CD14-positive monocyte (primary cell): Measurements from ENCODE around the gene ACBD4. TPM values are rescaled to one million over a fixed set of nuclear protein-coding genes. Genes with fewer than 3 reads are reported as not detected.

Experiments
- DNase-seq, 3 donors: peaks; one replicate each; pipeline ENCODE4 v3.0.0-alpha.2; 2011 to 2022
- H2AFZ ChIP-seq: 2 replicates; pipeline ENCODE4 v1.6.0; 2012; ENCODE audit warnings: mild to moderate bottlenecking, low read depth, low read length, inconsistent platforms; ENCODE audit not compliant: insufficient read depth, poor library complexity, severe bottlenecking
- H3K27ac ChIP-seq, 2 donors: 1 replicate in 1 of 2; 2 replicates in 1 of 2; pipeline ENCODE4 v1.5.1; 2012 to 2013; ENCODE audit warnings: low read length in 2 of 2, control low read depth in 1 of 2, inconsistent platforms in 1 of 2, low read depth in 1 of 2, mild to moderate bottlenecking in 1 of 2
- H3K27me3 ChIP-seq, 2 donors: one replicate each; pipeline versions ENCODE4 v1.6.0 to v1.6.1; 2011 to 2013; ENCODE audit warnings: low read length in 2 of 2; ENCODE audit not compliant: control insufficient read depth in 2 of 2, insufficient read depth in 2 of 2
- H3K36me3 ChIP-seq, 2 donors: replicated peaks in 1 of 2; 1 replicate in 1 of 2; 2 replicates in 1 of 2; pipeline versions ENCODE4 v1.5.1 to v1.6.1; 2012 to 2013; ENCODE audit warnings: low read length in 2 of 2, control low read depth in 1 of 2, inconsistent platforms in 1 of 2, mild to moderate bottlenecking in 1 of 2; ENCODE audit not compliant: insufficient read depth in 2 of 2, control insufficient read depth in 1 of 2
- H3K4me1 ChIP-seq, 2 donors: 1 replicate in 1 of 2; 2 replicates in 1 of 2; pipeline versions ENCODE4 v1.5.1 to v1.6.1; 2012 to 2013; ENCODE audit warnings: low read length in 2 of 2, control low read depth in 1 of 2, inconsistent platforms in 1 of 2, mild to moderate bottlenecking in 1 of 2, moderate library complexity in 1 of 2; ENCODE audit not compliant: insufficient read depth in 2 of 2, control insufficient read depth in 1 of 2
- H3K4me2 ChIP-seq: replicated peaks from 2 replicates; pipeline ENCODE3; 2012; ENCODE audit warnings: low read length, moderate library complexity, mild to moderate bottlenecking; ENCODE audit not compliant: poor library complexity, severe bottlenecking; ENCODE audit errors: extremely low read depth
- H3K4me3 ChIP-seq, 3 experiments: fragments of 200-600 bp in 1 of 3; sonication (generic) in 1 of 3; replicated peaks in 1 of 3; 1 replicate in 2 of 3; 2 replicates in 1 of 3; pipeline ENCODE4 v1.5.1; 2011 to 2013; ENCODE audit warnings: low read length in 3 of 3, mild to moderate bottlenecking in 3 of 3, control low read depth in 2 of 3, low read depth in 2 of 3, inconsistent platforms in 1 of 3, moderate library complexity in 1 of 3
- H3K79me2 ChIP-seq: 2 replicates; pipeline ENCODE4 v1.6.0; 2012; ENCODE audit warnings: mild to moderate bottlenecking, control low read depth, inconsistent platforms, low read length, moderate library complexity; ENCODE audit not compliant: insufficient read depth
- H3K9ac ChIP-seq: 2 replicates; pipeline ENCODE4 v1.6.0; 2017; ENCODE audit warnings: low read length, mild to moderate bottlenecking; ENCODE audit not compliant: insufficient read depth, poor library complexity, severe bottlenecking
- H3K9me3 ChIP-seq, 2 donors: replicated peaks in 1 of 2; 1 replicate in 1 of 2; 2 replicates in 1 of 2; pipeline versions ENCODE4 v1.5.1 to v1.6.1; 2012 to 2013; ENCODE audit warnings: low read length in 2 of 2, control low read depth in 1 of 2; ENCODE audit not compliant: control insufficient read depth in 1 of 2, insufficient read depth in 1 of 2
- H4K20me1 ChIP-seq: 2 replicates; pipeline ENCODE4 v1.6.0; 2012; ENCODE audit warnings: mild to moderate bottlenecking, low read length, control low read depth, moderate library complexity; ENCODE audit not compliant: insufficient read depth
- H3K27ac Mint-ChIP-seq, 7 donors: one replicate each; pipeline ENCODE4 v1.8.0; 2020; ENCODE audit warnings: mild to moderate bottlenecking in 7 of 7, mixed read lengths in 7 of 7, moderate library complexity in 6 of 7, inconsistent platforms in 2 of 7
- H3K27me3 Mint-ChIP-seq, 3 donors: one replicate each; pipeline ENCODE4 v1.8.0; 2021 to 2022; ENCODE audit warnings: low read depth in 3 of 3, mild to moderate bottlenecking in 3 of 3, mixed read lengths in 3 of 3, moderate library complexity in 3 of 3, inconsistent platforms in 1 of 3
- H3K36me3 Mint-ChIP-seq, 2 donors: one replicate each; pipeline ENCODE4 v1.8.0; 2020; ENCODE audit warnings: mixed read lengths in 2 of 2, inconsistent platforms in 1 of 2, mild to moderate bottlenecking in 1 of 2
- H3K4me1 Mint-ChIP-seq: one replicate; pipeline ENCODE4 v1.8.0; 2020; ENCODE audit warnings: mild to moderate bottlenecking, mixed read lengths
- H3K4me3 Mint-ChIP-seq, 2 donors: one replicate each; pipeline ENCODE4 v1.8.0; 2020; ENCODE audit warnings: mild to moderate bottlenecking in 2 of 2, mixed read lengths in 2 of 2, moderate library complexity in 1 of 2
- H3K9me3 Mint-ChIP-seq, 7 donors: one replicate each; pipeline ENCODE4 v1.8.0; 2020 to 2022; ENCODE audit warnings: mixed read lengths in 7 of 7, mild to moderate bottlenecking in 6 of 7, moderate library complexity in 6 of 7, inconsistent platforms in 2 of 7
- CTCF ChIP-seq: fragments of 200-600 bp; IDR thresholded peaks from one replicate; pipeline ENCODE4 v1.8.0; 2022; ENCODE audit warnings: antibody characterized with exemption, mild to moderate bottlenecking
- WGBS: methylation state at CpG from one replicate; pipeline ENCODE4 v1.1.5; 2013; ENCODE audit warnings: missing lambda C conversion rate; ENCODE audit not compliant: insufficient coverage; 5-methylcytosine and 5-hydroxymethylcytosine counted together
- intact Hi-C, 2 donors: fragments of 100-400 bp; cut with micrococcal nuclease; formaldehyde crosslinking; loops; one replicate each; pipeline versions ENCODE4 v1.15.0 to v1.15.1; 2023
- polyA plus RNA-seq, 3 donors: library from polyadenylated mRNA; depleted of rRNA in 1 of 3; unstranded in 2 of 3; stranded (reverse) in 1 of 3; fragments of 300-500 nt in 2 of 3; fragments of >200 nt in 1 of 3; fragmentation: Illumina TruSeq in 2 of 3; gene quantifications; 1 replicate in 2 of 3; 2 replicates in 1 of 3; pipeline ENCODE4 v1.2.3, GENCODE V29; 2012 to 2021

Gene ACBD4
- polyA plus RNA-seq, 3 donors, result 4.8 to 7.4 (median 6.2) TPM

- Histone ChIP-seq H3K9me3 (no peaks in the 10 kb centered on the region), H3K27ac (peak overlapping the region in 1 of 2 donors; percentile 11), H3K4me2 (no peak overlapping the region), H2AFZ (no peak overlapping the region), H3K4me1 (no peaks in the 10 kb centered on the region), H3K36me3 (peaks cover 85 to 97% of the 10 kb centered on the region in 2 donors), H3K79me2 (peaks cover 2% of the 10 kb centered on the region), H4K20me1 (peaks cover 50% of the 10 kb centered on the region), H3K9ac (no peak overlapping the region), H3K4me3 (no peak overlapping the region), H3K27me3 (no peaks in the 10 kb centered on the region)
- H3K4me3 Mint-ChIP-seq, result no peak overlapping the region
- TF ChIP-seq CTCF, result no peak
- no peaks in the 10 kb centered on the region for H3K9me3 Mint-ChIP-seq
- WGBS, result 100% methylated on average over 3 of the region's 3 CpGs
- DNase-seq, result no peak
- H3K4me1 Mint-ChIP-seq, result no peaks in the 10 kb centered on the region
- intact Hi-C loops, result loop anchor here in 1 of 2 donors (10.0 kb wide), 1 partner anchor 166 kb away; no protein-coding TSS in a partner anchor
- peaks cover 0 to 2% (median 2%) of the 10 kb centered on the region in 3 donors for H3K27me3 Mint-ChIP-seq
- H3K27ac Mint-ChIP-seq, result peak overlapping the region in 1 of 7 donors; percentile 58
- peaks cover 78 to 100% of the 10 kb centered on the region in 2 donors for H3K36me3 Mint-ChIP-seq
Observed at GRCh38 chr17:45090711-45091110, 44.8 kb upstream of the ACBD4 start.

- H3K4me3 Mint-ChIP-seq, result no peak overlapping the region
- TF ChIP-seq CTCF, result no peak
- Histone ChIP-seq H4K20me1 (peaks cover 59% of the 10 kb centered on the region), H3K9ac (no peak overlapping the region), H3K36me3 (peaks cover 89 to 100% of the 10 kb centered on the region in 2 donors), H2AFZ (no peak overlapping the region), H3K4me1 (no peaks in the 10 kb centered on the region), H3K9me3 (no peaks in the 10 kb centered on the region), H3K79me2 (peaks cover 2% of the 10 kb centered on the region), H3K4me2 (no peak overlapping the region), H3K27ac (no peak overlapping the region), H3K4me3 (no peak overlapping the region), H3K27me3 (no peaks in the 10 kb centered on the region)
- H3K4me1 Mint-ChIP-seq, result no peaks in the 10 kb centered on the region
- peaks cover 0 to 2% (median 2%) of the 10 kb centered on the region in 3 donors for H3K27me3 Mint-ChIP-seq
- no peak for DNase-seq
- H3K27ac Mint-ChIP-seq, result peak overlapping the region in 1 of 7 donors; percentile 2
- intact Hi-C loops, result loop anchor here in 1 of 2 donors (10.0 kb wide), 1 partner anchor 167 kb away; no protein-coding TSS in a partner anchor
- no peaks in the 10 kb centered on the region for H3K9me3 Mint-ChIP-seq
- WGBS, result 95% methylated on average over 9 of the region's 11 CpGs
- peaks cover 82 to 100% of the 10 kb centered on the region in 2 donors for H3K36me3 Mint-ChIP-seq
Observed at GRCh38 chr17:45091778-45092425, 43.6 kb upstream of the ACBD4 start.
